ENCODE results near the gene PLXNC1. TPM values are rescaled to one million over a fixed set of nuclear protein-coding genes. Genes with fewer than 3 reads are reported as not detected.

The PLXNC1 gene
- total and polyA plus RNA-seq, 4 donors = 1.7 to 70.0 (median 36.3) TPM

DNA sequence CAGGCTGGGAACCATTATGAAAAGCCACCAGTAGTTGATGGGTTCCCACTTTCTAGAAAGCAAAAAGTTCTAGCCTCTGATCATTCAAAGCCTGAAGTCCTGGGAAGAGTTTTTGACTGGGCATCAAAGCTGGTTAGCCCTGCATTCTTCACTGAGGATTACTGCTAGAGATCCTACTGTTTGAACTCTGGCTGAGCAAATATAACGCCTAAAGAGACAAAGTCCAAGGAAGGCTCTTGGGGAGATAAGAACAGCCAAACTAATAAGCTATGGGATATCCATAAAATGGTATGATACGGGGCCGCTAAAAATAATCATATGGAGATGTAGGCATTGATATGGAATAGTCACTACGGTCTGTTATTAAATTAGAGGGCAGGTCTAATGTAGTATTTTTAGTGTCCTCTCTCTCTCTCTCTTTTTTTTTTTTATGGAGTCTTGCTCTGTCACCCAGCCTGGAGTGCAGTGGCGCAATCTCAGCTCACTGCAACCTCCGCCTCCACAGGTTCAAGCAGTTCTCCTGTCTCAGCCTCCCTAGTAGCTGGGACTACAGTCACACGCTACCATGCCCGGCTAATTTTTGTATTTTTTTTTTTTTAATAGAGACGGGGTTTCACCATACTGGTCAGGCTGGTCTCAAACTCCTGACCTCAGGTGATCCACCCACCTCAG, 35.5 kb downstream of the PLXNC1 start:
- H3K9ac ChIP-seq (ENCODE audit: insufficient read depth in 1 of 2, low read length in 2 of 2) = no peak overlapping the region
- no peaks in the 10 kb centered on the region for H3K36me3 ChIP-seq (ENCODE audit: control insufficient read depth in 4 of 4, insufficient read depth in 4 of 4, low read length in 4 of 4)
- peaks cover 0 to 3% (median 0%) of the 10 kb centered on the region in 3 donors for H3K27me3 ChIP-seq (ENCODE audit: control insufficient read depth in 3 of 3, insufficient read depth in 3 of 3, low read length in 2 of 3)
- H3K4me3 ChIP-seq = no peak overlapping the region
- H3K4me1 ChIP-seq (ENCODE audit: control insufficient read depth in 5 of 5, insufficient read depth in 5 of 5, low read length in 5 of 5) = no peaks in the 10 kb centered on the region
- no peak overlapping the region for H3K27ac ChIP-seq (ENCODE audit: low read depth in 1 of 2, low read length in 1 of 2)
- WGBS, 2 donors = 91 to 92% methylated on average over 9 of the region's 9 CpGs
- H3K9me3 ChIP-seq (ENCODE audit: control insufficient read depth in 4 of 4, insufficient read depth in 3 of 4, low read length in 3 of 4) = no peaks in the 10 kb centered on the region
- ATAC-seq (ENCODE audit: insufficient read depth, low FRiP score) (no peak), DNase-seq (no peak)
- TF ChIP-seq, protein P1, sequence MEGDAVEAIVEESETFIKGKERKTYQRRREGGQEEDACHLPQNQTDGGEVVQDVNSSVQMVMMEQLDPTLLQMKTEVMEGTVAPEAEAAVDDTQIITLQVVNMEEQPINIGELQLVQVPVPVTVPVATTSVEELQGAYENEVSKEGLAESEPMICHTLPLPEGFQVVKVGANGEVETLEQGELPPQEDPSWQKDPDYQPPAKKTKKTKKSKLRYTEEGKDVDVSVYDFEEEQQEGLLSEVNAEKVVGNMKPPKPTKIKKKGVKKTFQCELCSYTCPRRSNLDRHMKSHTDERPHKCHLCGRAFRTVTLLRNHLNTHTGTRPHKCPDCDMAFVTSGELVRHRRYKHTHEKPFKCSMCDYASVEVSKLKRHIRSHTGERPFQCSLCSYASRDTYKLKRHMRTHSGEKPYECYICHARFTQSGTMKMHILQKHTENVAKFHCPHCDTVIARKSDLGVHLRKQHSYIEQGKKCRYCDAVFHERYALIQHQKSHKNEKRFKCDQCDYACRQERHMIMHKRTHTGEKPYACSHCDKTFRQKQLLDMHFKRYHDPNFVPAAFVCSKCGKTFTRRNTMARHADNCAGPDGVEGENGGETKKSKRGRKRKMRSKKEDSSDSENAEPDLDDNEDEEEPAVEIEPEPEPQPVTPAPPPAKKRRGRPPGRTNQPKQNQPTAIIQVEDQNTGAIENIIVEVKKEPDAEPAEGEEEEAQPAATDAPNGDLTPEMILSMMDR (IDR thresholded peaks at IDR 0.05; ENCODE audit: control extremely low read depth, extremely low read depth) = no peak

DNA sequence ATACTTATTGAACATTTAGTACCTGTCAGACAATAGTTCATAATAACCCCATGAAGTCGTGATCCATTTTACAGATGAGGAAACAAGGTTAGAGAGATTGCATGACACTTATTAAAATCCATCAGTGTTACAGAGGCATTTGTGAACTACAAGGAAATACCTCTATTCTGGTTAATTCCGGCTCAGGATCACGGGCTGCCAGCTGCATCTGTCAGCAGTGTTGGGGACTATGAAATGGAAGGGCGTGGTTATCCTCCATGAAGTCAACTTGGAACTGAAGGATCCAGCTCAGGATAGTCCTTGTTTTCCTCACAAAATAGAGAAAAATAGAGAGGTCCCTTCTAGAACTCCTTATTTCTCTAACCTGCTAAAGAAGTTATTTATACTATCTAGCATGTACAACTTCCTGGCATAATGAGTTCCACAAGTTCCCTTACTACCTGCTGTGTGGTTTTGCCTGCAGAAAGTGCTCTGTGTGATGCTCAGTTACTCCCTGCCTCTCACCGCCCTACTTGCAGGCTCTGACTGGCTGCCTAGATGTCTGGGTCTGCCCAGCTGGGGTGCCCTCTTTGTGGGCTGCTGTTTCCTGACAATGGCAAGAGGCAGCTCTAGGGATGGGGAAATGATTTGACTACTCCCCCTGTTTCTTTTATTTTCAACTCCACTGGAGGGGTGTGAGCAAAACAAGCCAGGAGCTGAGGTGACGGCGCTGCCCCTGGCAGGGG, 36.8 kb downstream of the PLXNC1 start:
- DNase-seq = no peak
- Histone ChIP-seq H3K36me3 (ENCODE audit: control insufficient read depth in 4 of 4, insufficient read depth in 4 of 4, low read length in 4 of 4) (no peaks in the 10 kb centered on the region), H3K4me1 (ENCODE audit: control insufficient read depth in 5 of 5, insufficient read depth in 5 of 5, low read length in 5 of 5) (no peaks in the 10 kb centered on the region), H3K4me3 (no peak overlapping the region), H3K27ac (ENCODE audit: low read depth in 1 of 2, low read length in 1 of 2) (no peak overlapping the region), H3K27me3 (ENCODE audit: control insufficient read depth in 3 of 3, insufficient read depth in 3 of 3, low read length in 2 of 3) (peaks cover 0 to 3% (median 0%) of the 10 kb centered on the region in 3 donors), H3K9me3 (ENCODE audit: control insufficient read depth in 4 of 4, insufficient read depth in 3 of 4, low read length in 3 of 4) (no peaks in the 10 kb centered on the region), H3K9ac (ENCODE audit: insufficient read depth in 1 of 2, low read length in 2 of 2) (no peak overlapping the region)
- no peak for ATAC-seq (ENCODE audit: insufficient read depth, low FRiP score)
- 71 to 83% methylated on average over 7 of the region's 7 CpGs for WGBS, 2 donors
- TF ChIP-seq, protein P1 (IDR thresholded peaks at IDR 0.05; ENCODE audit: control extremely low read depth, extremely low read depth) = no peak

DNA sequence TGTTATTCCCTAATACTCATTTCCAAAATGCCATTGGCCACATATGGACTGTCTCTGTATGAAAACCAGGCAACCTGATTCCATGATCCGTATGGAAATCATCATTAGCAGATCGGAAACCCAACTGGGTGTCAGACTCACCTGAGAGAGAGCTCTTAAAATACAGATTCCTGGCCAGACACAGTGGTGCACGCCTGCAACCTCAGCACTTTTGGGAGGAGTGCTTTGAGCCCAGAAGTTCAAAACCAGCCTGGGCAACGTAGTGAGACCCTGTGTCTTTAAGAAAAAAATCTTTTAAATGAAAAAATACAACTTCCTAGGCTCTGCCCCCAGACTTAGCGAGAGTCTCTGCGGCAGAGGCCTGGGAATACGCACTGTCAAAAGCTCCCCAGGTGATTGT, 37.4 kb downstream of the PLXNC1 start:
- Histone ChIP-seq H3K9me3 (ENCODE audit: control insufficient read depth in 4 of 4, insufficient read depth in 3 of 4, low read length in 3 of 4) (peaks cover 0 to 1% (median 0%) of the 10 kb centered on the region in 4 donors), H3K4me3 (no peak overlapping the region), H3K36me3 (ENCODE audit: control insufficient read depth in 4 of 4, insufficient read depth in 4 of 4, low read length in 4 of 4) (peaks cover 0 to 1% (median 0%) of the 10 kb centered on the region in 4 donors), H3K4me1 (ENCODE audit: control insufficient read depth in 5 of 5, insufficient read depth in 5 of 5, low read length in 5 of 5) (no peaks in the 10 kb centered on the region), H3K27me3 (ENCODE audit: control insufficient read depth in 3 of 3, insufficient read depth in 3 of 3, low read length in 2 of 3) (peaks cover 0 to 3% (median 0%) of the 10 kb centered on the region in 3 donors), H3K27ac (ENCODE audit: low read depth in 1 of 2, low read length in 1 of 2) (no peak overlapping the region), H3K9ac (ENCODE audit: insufficient read depth in 1 of 2, low read length in 2 of 2) (no peak overlapping the region)
- no peak for DNase-seq
- TF ChIP-seq, protein P1 (IDR thresholded peaks at IDR 0.05; ENCODE audit: control extremely low read depth, extremely low read depth) = no peak
- WGBS, 2 donors = 92 to 93% methylated on average over 7 of the region's 7 CpGs
- no peak for ATAC-seq (ENCODE audit: insufficient read depth, low FRiP score)

Data from lung (tissue), 12 donors.